ENCODE measurements around the gene PEX16. TPM values are rescaled to one million over a fixed set of nuclear protein-coding genes. Genes with fewer than 3 reads are reported as not detected.
"Not testable (repeated sequence)": the region's sequence is repeated elsewhere in the genome, so short reads cannot be mapped to it uniquely, and the experiment has no call there.

The PEX16 gene
- total and polyA plus RNA-seq, 4 experiments from 2014 or later = 49.6 to 71.5 (median 57.9) TPM

- Mint-ChIP-seq H3K4me1 (peaks cover 6 to 22% (median 12%) of the 10 kb centered on the region in 4 donors), H3K4me3 (no peak overlapping the region), H3K27ac (no peak overlapping the region), H3K27me3 (no peaks in the 10 kb centered on the region), H3K9me3 (no peaks in the 10 kb centered on the region), H3K36me3 (peaks cover 13 to 41% of the 10 kb centered on the region in 2 donors)
- H3K4me3 ChIP-seq (ENCODE audit: low read length in 2 of 2) = no peak overlapping the region
- H3K27me3 ChIP-seq (ENCODE audit: insufficient read depth, low read length) = no peaks in the 10 kb centered on the region
- H3K27ac ChIP-seq (ENCODE audit: low read depth, low read length) = no peak overlapping the region
- DNase-seq = no peak
- H3K9me3 ChIP-seq (ENCODE audit: control insufficient read depth in 1 of 2, low read length in 2 of 2) = no peaks in the 10 kb centered on the region
- ChIA-PET CTCF (ENCODE audit: partially characterized antibody) (no interaction called here), POLR2A (ENCODE audit: partially characterized antibody) (interaction anchor here (1.0 to 2.6 kb wide), 3 partner anchors 7 to 63 kb away, joined by 3 to 17 read pairs (median 3); partner anchors contain the start of genes CRY2 and PEX16)
- H3K36me3 ChIP-seq (ENCODE audit: insufficient read depth, low read length) = peaks cover 39% of the 10 kb centered on the region
- intact Hi-C loops (cut with micrococcal nuclease) = no loop called here
- no peaks in the 10 kb centered on the region for H3K4me1 ChIP-seq (ENCODE audit: insufficient read depth, low read length)
These were observed 7.8 kb downstream of the PEX16 start for GRCh38 chr11:45909594-45910475.

DNA sequence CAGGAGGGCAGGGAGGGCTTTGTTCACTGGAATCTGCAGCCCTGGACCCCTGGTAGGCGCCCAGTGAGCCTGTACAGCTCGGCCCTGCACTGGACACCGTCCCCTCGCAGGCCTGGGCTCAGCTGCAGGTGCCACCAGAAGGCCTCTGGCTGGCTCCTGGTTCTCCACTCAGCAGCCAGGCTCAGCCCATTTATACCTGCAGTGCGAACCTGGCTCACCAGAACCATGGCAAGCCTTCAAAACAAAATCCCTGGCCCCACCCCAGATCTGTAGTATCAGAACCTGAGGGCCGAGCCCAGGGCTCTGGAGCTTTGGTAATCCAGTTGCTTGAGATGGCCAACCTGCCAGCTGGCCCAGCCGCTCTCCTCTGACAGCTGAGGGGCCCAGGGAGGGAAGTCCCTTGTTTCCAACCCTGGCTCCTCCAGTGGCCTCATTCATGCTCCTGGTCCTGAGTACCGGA lies 9.7 kb downstream of the PEX16 start:
- Mint-ChIP-seq H3K9me3 (no peaks in the 10 kb centered on the region), H3K27ac (peak overlapping the region in 1 of 7 donors; percentile 36), H3K36me3 (peaks cover 10 to 26% of the 10 kb centered on the region in 2 donors), H3K27me3 (no peaks in the 10 kb centered on the region), H3K4me1 (peaks cover 5 to 18% (median 10%) of the 10 kb centered on the region in 4 donors), H3K4me3 (no peak overlapping the region)
- Histone ChIP-seq H3K27ac (ENCODE audit: low read depth, low read length) (no peak overlapping the region), H3K36me3 (ENCODE audit: insufficient read depth, low read length) (peaks cover 20% of the 10 kb centered on the region), H3K4me3 (ENCODE audit: low read length in 2 of 2) (no peak overlapping the region), H3K27me3 (ENCODE audit: insufficient read depth, low read length) (no peaks in the 10 kb centered on the region), H3K9me3 (ENCODE audit: control insufficient read depth in 1 of 2, low read length in 2 of 2) (no peaks in the 10 kb centered on the region), H3K4me1 (ENCODE audit: insufficient read depth, low read length) (no peaks in the 10 kb centered on the region)
- intact Hi-C loops (cut with micrococcal nuclease) = no loop called here
- CTCF ChIA-PET (ENCODE audit: partially characterized antibody) = no interaction called here
- POLR2A ChIA-PET (ENCODE audit: partially characterized antibody) = interaction anchor here (0.7 to 2.6 kb wide), 3 partner anchors 9 to 57 kb away, joined by 3 to 17 read pairs (median 3); partner anchors contain the start of gene PEX16
- DNase-seq = no peak

DNA sequence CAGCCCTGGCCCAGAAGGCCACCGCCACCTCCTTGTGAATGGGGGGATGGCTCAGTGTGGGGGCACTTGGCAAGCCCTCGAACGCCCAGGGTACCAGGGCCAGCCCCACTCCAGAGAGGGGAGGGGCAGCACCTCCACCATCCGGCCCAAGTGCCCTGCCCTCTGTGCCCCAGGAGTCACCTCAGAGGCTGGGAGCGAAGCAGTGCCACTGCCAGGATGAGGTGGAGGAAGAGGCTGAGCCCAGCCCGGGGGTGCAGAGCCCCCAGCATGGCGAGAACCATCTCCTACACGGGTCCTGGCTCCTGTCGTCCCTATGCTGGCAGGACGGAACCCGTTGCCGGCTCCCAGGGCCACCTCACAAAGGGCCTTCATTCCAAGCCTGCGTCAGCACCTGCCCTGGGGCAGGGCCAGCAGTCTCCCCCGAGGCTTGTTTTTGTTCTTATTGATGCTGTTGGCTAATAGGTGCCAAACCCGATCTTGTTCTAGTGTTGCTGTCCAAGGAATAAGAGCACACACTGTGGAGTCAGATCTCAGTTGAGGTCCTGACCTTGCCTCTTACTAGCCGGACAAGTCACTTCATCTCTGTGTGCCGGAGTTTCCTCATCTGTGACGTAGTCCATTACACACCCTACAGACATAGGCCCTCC lies 10.6 kb downstream of the PEX16 start, which contains the start of gene FREY1:
Gene FREY1, minus strand, starts transcription at position 307 of the 647 bp plus-strand sequence. Its CDS starts 26 bp downstream, at position 281.
- Mint-ChIP-seq H3K36me3 (peaks cover 10 to 26% of the 10 kb centered on the region in 2 donors), H3K4me3 (no peak within 1 kb of the TSS), H3K27me3 (no peaks in the 10 kb centered on the region), H3K9me3 (no peaks in the 10 kb centered on the region), H3K27ac (peak within 1 kb of the TSS in 1 of 7 donors; percentile 65), H3K4me1 (peaks cover 5 to 18% (median 10%) of the 10 kb centered on the region in 4 donors)
- Histone ChIP-seq H3K36me3 (ENCODE audit: insufficient read depth, low read length) (peaks cover 20% of the 10 kb centered on the region), H3K4me3 (ENCODE audit: low read length in 2 of 2) (no peak within 1 kb of the TSS), H3K27ac (ENCODE audit: low read depth, low read length) (no peak within 1 kb of the TSS), H3K9me3 (ENCODE audit: control insufficient read depth in 1 of 2, low read length in 2 of 2) (no peaks in the 10 kb centered on the region), H3K27me3 (ENCODE audit: insufficient read depth, low read length) (no peaks in the 10 kb centered on the region), H3K4me1 (ENCODE audit: insufficient read depth, low read length) (no peaks in the 10 kb centered on the region)
- intact Hi-C loops (cut with micrococcal nuclease) = no loop called here
- DNase-seq = no peak
- ChIA-PET CTCF (ENCODE audit: partially characterized antibody) (no interaction called here), POLR2A (ENCODE audit: partially characterized antibody) (interaction anchor here (0.7 to 2.6 kb wide), 3 partner anchors 10 to 58 kb away, joined by 3 to 17 read pairs (median 3); partner anchors contain the start of gene PEX16)

DNA sequence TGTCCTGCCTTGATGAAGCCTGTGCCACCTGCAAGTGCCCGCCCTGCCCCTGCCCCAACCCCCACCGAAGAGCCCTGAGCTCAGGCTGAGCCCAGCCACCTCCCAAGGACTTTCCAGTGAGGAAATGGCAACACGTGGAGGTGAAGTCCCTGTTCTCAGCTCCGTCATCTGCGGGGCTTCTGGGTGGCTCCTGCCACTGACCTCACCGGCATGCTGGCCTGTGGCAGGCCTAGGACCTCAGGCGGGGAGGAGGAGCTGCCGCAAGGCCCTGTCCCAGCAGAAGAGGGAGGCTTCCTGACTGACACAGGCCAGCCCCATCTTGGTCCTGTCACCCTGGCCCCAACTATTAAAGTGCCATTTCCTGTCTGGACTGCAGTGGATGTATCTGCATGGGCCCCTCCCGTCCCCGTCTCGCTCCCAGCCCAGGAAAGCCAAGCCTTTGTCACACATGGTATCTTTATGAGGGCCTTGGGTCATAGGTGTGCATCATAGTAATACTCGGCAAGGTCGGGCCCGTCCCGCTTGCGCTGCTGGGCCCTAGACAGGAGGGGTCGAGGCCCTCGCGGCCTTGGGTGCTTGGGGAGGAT lies 11.5 kb downstream of the PEX16 start:
- Mint-ChIP-seq H3K36me3 (peaks cover 5 to 21% of the 10 kb centered on the region in 2 donors), H3K27ac (peak overlapping the region in 1 of 7 donors; percentile 65), H3K9me3 (no peaks in the 10 kb centered on the region), H3K27me3 (no peaks in the 10 kb centered on the region), H3K4me1 (peaks cover 5 to 18% (median 10%) of the 10 kb centered on the region in 4 donors), H3K4me3 (no peak overlapping the region)
- Histone ChIP-seq H3K9me3 (ENCODE audit: control insufficient read depth in 1 of 2, low read length in 2 of 2) (no peaks in the 10 kb centered on the region), H3K4me1 (ENCODE audit: insufficient read depth, low read length) (no peaks in the 10 kb centered on the region), H3K27ac (ENCODE audit: low read depth, low read length) (no peak overlapping the region), H3K27me3 (ENCODE audit: insufficient read depth, low read length) (no peaks in the 10 kb centered on the region), H3K4me3 (ENCODE audit: low read length in 2 of 2) (no peak overlapping the region), H3K36me3 (ENCODE audit: insufficient read depth, low read length) (peaks cover 16% of the 10 kb centered on the region)
- DNase-seq = no peak
- POLR2A ChIA-PET (ENCODE audit: partially characterized antibody) = no interaction called here
- intact Hi-C loops (cut with micrococcal nuclease) = no loop called here
- CTCF ChIA-PET (ENCODE audit: partially characterized antibody) = no interaction called here

DNA sequence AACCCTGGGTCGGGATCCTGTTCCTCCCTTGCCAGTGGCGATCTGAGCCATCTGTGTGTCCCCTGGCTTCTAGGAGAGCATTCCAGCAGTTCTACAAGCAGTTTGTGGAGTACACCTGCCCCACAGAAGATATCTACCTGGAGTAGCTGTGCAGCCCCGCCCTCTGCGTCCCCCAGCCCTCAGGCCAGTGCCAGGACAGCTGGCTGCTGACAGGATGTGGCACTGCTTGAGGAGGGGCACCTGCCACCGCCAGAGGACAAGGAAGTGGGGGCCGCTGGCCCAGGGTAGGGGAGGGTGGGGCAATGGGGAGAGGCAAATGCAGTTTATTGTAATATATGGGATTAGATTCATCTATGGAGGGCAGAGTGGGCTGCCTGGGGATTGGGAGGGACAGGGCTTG lies 12.1 kb downstream of the PEX16 start:
- H3K27me3 Mint-ChIP-seq; H3K4me3 ChIP-seq (ENCODE audit: low read length in 2 of 2); H3K27ac ChIP-seq (ENCODE audit: low read depth, low read length); H3K9me3 Mint-ChIP-seq; H3K27me3 ChIP-seq (ENCODE audit: insufficient read depth, low read length); H3K9me3 ChIP-seq (ENCODE audit: control insufficient read depth in 1 of 2, low read length in 2 of 2); DNase-seq; intact Hi-C loops (cut with micrococcal nuclease); H3K27ac Mint-ChIP-seq; CTCF ChIA-PET (ENCODE audit: partially characterized antibody); H3K4me3 Mint-ChIP-seq; H3K4me1 ChIP-seq (ENCODE audit: insufficient read depth, low read length): not testable (repeated sequence)
- peaks cover 2 to 17% of the 10 kb centered on the region in 2 donors for H3K36me3 Mint-ChIP-seq
- POLR2A ChIA-PET (ENCODE audit: partially characterized antibody) = interaction anchor here (1.3 kb wide), 1 partner anchor 12 kb away, joined by 5 read pairs; the partner anchor contains the start of gene PEX16
- peaks cover 10% of the 10 kb centered on the region for H3K36me3 ChIP-seq (ENCODE audit: insufficient read depth, low read length)
- peaks cover 5 to 18% (median 12%) of the 10 kb centered on the region in 4 donors for H3K4me1 Mint-ChIP-seq

DNA sequence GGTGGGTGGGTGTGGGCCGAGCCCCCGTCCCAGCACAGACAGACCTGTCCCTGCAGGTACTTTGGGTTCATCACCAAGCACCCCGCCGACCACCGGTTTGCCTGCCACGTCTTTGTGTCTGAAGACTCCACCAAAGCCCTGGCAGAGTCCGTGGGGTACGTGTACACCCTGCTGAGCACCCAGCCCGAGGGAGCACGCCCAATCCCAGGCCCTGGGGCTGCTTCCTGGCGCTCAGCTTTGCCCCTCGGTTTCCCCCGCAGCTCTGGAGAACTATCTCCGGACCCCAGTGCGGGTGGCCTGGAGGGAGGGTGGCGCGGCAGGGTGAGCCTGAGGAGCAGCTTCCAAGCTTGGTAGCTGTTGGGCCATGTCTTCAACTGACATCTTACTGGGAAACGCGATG lies 12.6 kb downstream of the PEX16 start:
- H3K27ac ChIP-seq (ENCODE audit: low read depth, low read length) = no peak overlapping the region
- no peaks in the 10 kb centered on the region for H3K9me3 ChIP-seq (ENCODE audit: control insufficient read depth in 1 of 2, low read length in 2 of 2)
- Mint-ChIP-seq H3K36me3 (peaks cover 0 to 12% of the 10 kb centered on the region in 2 donors), H3K4me1 (peaks cover 5 to 20% (median 12%) of the 10 kb centered on the region in 4 donors), H3K27ac (no peak overlapping the region), H3K4me3 (no peak overlapping the region), H3K27me3 (peaks cover 3 to 4% of the 10 kb centered on the region in 2 donors), H3K9me3 (no peaks in the 10 kb centered on the region)
- H3K4me3 ChIP-seq (ENCODE audit: low read length in 2 of 2) = no peak overlapping the region
- ChIA-PET CTCF (ENCODE audit: partially characterized antibody) (no interaction called here), POLR2A (ENCODE audit: partially characterized antibody) (interaction anchor here (1.3 kb wide), 1 partner anchor 13 kb away, joined by 5 read pairs; the partner anchor contains the start of gene PEX16)
- DNase-seq = no peak
- no peaks in the 10 kb centered on the region for H3K27me3 ChIP-seq (ENCODE audit: insufficient read depth, low read length)
- intact Hi-C loops (cut with micrococcal nuclease) = no loop called here
- peaks cover 5% of the 10 kb centered on the region for H3K36me3 ChIP-seq (ENCODE audit: insufficient read depth, low read length)
- no peaks in the 10 kb centered on the region for H3K4me1 ChIP-seq (ENCODE audit: insufficient read depth, low read length)
